HG03442 (cell line): ENCODE measurements around the gene TP73.
"Not testable (repeated sequence)": the region's sequence is repeated elsewhere in the genome, so short reads cannot be mapped to it uniquely, and the experiment has no call there.

Source experiments
- ATAC-seq: cut with Tn5 transposase; IDR thresholded peaks from one replicate; pipeline ENCODE4 v1.9.1; 2021; ENCODE audit warnings: mild to moderate bottlenecking, moderate library complexity; ENCODE audit not compliant: unreplicated experiment

Gene TP73

DNA sequence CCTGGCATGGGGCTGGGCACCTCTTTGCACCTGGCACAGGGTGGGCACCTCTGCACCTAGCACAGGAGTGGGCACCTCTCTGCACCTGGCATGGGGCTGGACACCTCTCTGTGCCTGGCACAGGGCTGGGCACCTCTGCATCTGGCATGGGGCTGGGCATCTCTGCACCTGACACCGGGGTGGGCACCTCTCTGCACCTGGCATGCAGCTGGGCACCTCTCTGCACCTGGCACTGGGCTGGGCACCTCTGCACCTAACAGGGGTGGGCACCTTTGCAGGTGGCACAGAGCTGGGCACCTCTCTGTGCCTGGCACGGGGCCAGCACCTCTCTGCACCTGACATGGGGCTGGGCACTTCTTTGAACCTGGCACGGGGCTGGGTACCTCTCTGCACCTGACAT lies 70.5 kb downstream of the TP73 start:
- ATAC-seq: no peak

GRCh38 chr1:3724416-3725030 lies 72.2 kb downstream of the TP73 start:
- ATAC-seq: not testable (repeated sequence)

- ATAC-seq: no peak
These were observed 73.0 kb downstream of the TP73 start for GRCh38 chr1:3725366-3725765.

DNA sequence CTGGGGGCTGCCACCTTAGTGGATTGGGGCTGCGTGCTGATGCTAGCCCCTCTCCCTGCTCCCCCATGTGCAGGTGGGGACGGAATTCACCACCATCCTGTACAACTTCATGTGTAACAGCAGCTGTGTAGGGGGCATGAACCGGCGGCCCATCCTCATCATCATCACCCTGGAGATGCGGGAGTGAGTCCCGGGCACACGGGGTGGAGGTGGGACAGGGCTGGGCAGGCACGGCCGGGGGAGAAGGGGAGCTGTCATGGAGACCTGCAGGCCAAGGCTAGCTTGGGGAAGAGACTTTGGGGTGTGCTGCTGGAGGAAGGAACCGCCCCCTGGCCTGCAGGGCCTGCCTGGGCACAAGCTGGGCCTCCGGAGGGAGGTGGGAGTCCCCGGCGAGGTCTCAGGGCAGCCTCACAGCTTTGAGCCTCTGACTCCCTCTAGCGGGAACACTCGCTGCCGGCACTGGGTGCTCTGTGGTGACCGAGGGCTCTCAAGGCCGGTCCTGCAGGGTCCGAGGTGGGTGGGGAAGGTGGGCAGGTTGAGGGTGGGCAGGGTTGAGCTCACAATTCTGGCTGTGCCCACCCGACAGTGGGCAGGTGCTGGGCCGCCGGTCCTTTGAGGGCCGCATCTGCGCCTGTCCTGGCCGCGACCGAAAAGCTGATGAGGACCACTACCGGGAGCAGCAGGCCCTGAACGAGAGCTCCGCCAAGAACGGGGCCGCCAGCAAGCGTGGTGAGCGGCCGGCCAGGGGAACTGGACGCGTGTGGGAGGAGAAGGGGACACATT lies 74.9 kb downstream of the TP73 start:
- no peak for ATAC-seq

- no peak for ATAC-seq
These were observed 75.8 kb downstream of the TP73 start for GRCh38 chr1:3727825-3728776.

DNA sequence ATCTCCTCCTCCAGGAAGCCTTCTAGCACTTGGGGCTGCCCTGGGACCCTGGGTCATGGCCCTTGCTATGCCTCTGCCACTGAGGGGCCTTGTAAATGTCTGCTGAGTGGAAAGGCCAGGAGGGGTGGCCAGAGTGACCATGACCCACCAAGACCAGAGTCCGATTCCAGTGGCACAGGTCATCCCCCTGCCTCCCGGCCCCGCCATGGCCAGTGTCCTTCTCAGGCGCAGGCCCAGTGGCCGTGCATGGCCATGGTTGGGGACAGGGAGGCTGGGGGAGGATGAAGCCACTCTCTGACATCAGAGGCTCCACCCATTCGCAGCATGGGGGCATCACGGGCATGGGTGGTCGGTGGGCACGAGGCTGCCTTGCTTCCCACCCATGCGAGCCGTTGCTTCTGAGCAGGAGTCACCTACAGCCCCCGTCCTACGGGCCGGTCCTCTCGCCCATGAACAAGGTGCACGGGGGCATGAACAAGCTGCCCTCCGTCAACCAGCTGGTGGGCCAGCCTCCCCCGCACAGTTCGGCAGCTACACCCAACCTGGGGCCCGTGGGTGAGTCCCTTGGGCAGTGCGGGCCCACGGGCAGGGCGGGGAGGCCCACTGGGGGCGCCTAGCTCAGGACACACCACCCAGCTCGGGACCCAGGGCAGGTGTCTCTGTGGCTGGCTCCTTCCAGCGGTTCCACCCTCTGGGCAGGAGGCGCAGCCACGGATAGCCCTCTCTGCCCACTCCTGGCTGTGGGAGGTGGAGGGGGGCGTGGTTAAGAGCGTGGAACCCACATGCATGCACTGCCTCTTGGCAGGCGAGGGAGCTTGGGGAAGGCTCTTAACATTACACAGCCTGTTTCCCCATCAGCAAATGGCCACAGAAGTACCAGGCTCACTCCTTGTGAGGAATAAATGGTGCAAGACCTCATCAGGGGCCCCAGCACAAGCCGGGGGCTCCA lies 77.6 kb downstream of the TP73 start:
- no peak for ATAC-seq

- no peak for ATAC-seq
These were observed 78.4 kb downstream of the TP73 start for GRCh38 chr1:3730543-3731247.

DNA sequence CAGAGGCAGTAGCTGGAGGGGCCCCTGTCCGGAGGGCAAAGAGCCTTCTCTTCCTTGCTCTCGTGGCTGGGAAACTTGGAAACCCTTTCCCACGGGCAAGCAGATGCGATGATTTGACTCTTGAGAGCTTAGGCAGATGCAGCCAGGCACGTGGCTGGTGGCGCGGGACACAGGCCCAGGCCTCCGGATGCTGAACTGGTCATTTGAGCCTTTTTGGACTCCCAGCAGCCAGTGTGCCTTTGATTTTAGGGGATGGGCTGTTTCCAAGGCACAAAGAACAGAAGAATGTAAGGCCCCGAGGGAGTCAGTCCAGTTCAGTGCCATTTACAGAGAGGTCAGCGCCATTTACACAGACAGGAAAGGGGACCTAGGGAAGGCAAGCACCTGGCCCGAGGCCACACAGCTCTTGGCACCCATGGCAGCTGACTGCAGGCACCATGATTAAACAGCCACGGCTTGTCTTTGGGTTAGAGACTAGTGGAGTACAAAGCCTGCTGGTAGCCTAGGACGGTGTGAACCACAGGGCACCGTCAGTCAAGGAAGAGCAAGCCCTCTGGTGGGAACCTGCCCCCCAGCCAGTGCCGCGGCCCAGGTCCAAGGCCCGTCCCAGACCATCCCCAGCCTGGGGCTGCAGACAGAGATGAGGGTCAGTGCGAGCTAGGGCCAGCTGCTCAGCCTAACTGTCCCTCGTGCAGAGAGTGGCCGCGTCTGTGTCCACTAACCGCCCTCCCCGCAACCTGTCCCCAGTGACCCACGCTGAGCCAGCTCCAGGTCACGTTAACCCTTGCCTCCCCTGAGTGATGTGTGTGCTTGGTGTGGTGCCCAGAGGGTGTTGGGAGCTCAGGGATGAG lies 79.5 kb downstream of the TP73 start:
- no peak for ATAC-seq

DNA sequence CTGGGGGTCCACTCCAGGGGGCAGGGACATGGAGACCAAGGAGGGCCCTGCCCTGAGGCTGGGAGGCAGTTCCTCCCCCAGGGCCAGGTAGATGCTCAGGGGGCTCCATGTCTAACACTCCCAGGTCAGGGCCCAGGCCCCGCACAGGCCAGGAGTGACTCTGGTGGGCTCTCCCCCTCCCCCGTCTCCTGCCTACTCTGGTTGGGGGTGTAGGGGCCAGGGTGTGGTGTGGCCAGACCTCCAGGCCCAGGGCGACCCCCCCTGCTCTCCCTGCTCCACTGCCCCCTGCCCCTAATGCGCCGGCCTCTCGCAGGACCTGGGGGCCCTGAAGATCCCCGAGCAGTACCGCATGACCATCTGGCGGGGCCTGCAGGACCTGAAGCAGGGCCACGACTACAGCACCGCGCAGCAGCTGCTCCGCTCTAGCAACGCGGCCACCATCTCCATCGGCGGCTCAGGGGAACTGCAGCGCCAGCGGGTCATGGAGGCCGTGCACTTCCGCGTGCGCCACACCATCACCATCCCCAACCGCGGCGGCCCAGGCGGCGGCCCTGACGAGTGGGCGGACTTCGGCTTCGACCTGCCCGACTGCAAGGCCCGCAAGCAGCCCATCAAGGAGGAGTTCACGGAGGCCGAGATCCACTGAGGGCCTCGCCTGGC lies 80.2 kb downstream of the TP73 start:
- ATAC-seq: no peak

DNA sequence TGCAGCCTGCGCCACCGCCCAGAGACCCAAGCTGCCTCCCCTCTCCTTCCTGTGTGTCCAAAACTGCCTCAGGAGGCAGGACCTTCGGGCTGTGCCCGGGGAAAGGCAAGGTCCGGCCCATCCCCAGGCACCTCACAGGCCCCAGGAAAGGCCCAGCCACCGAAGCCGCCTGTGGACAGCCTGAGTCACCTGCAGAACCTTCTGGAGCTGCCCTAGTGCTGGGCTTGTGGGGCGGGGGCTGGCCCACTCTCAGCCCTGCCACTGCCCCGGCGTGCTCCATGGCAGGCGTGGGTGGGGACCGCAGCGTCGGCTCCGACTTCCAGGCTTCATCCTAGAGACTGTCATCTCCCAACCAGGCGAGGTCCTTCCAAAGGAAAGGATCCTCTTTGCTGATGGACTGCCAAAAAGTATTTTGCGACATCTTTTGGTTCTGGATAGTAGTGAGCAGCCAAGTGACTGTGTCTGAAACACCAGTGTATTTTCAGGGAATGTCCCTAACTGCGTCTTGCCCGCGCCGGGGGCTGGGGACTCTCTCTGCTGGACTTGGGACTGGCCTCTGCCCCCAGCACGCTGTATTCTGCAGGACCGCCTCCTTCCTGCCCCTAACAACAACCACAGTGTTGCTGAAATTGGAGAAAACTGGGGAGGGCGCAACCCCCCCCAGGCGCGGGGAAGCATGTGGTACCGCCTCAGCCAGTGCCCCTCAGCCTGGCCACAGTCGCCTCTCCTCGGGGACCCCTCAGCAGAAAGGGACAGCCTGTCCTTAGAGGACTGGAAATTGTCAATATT lies 81.0 kb downstream of the TP73 start:
- no peak for ATAC-seq

GRCh38 chr1:3733883-3734589 lies 81.7 kb downstream of the TP73 start:
- no peak for ATAC-seq

- no peak for ATAC-seq
These were observed 82.3 kb downstream of the TP73 start for GRCh38 chr1:3734602-3735001.

- no peak for ATAC-seq
These were observed 82.8 kb downstream of the TP73 start for GRCh38 chr1:3735027-3735681.

- ATAC-seq: no peak
These were observed 83.4 kb downstream of the TP73 start for GRCh38 chr1:3735688-3736087.

- no peak for ATAC-seq
These were observed 83.8 kb downstream of the TP73 start for GRCh38 chr1:3736131-3736561.

- no peak for ATAC-seq
These were observed 84.4 kb downstream of the TP73 start for GRCh38 chr1:3736708-3737107.
